ENCODE results near the gene RAD17.
"Not testable (repeated sequence)": the region's sequence is repeated elsewhere in the genome, so short reads cannot be mapped to it uniquely, and the experiment has no call there.

- not testable (repeated sequence) for TF ChIP-seq CTCF (optimal IDR thresholded peaks at IDR 0.05 in 1 of 3, IDR thresholded peaks at IDR 0.05 in 1 of 3, conservative IDR thresholded peaks at IDR 0.05 in 1 of 3; ENCODE audit: extremely low read depth in 1 of 3, insufficient read depth in 2 of 3, low read length in 3 of 3); EZH2 (IDR thresholded peaks at IDR 0.05; ENCODE audit: low read length)
Measured at GRCh38 chr5:69450527-69450926, 80.9 kb downstream of the RAD17 start.

Data from keratinocyte (primary cell).